Smooth muscle cell (in vitro differentiated cells): ENCODE data around the gene ANKS3. TPM values are rescaled to one million over a fixed set of nuclear protein-coding genes. Genes with fewer than 3 reads are reported as not detected.
"Not testable (repeated sequence)": the region's sequence is repeated elsewhere in the genome, so short reads cannot be mapped to it uniquely, and the experiment has no call there.

Experiments
- DNase-seq: peaks from one replicate; lab custom pipeline; 2025; ENCODE audit not compliant: unreplicated experiment; lab: John Stamatoyannopoulos, UW
- H2AFZ ChIP-seq: fragments of 200-600 bp; sonication (generic); 2 replicates; pipeline ENCODE4 v1.6.0; 2016; ENCODE audit warnings: antibody characterized with exemption, low read depth, mild to moderate bottlenecking
- H3F3A ChIP-seq: fragments of 200-600 bp; sonication (generic); 2 replicates; pipeline ENCODE4 v1.6.0; 2017; ENCODE audit warnings: antibody characterized with exemption, low read depth
- H3K27ac ChIP-seq: fragments of 200-600 bp; sonication (generic); 2 replicates; pipeline ENCODE4 v1.5.1; 2016; ENCODE audit warnings: low read depth, mild to moderate bottlenecking
- H3K27me3 ChIP-seq: fragments of 200-600 bp; sonication (generic); 2 replicates; pipeline ENCODE4 v1.6.1; 2016; ENCODE audit warnings: low read depth, mild to moderate bottlenecking
- H3K36me3 ChIP-seq: fragments of 200-600 bp; sonication (generic); 2 replicates; pipeline ENCODE4 v1.5.1; 2016; ENCODE audit warnings: low read depth
- H3K4me1 ChIP-seq: fragments of 200-600 bp; sonication (generic); 2 replicates; pipeline ENCODE4 v1.5.1; 2016; ENCODE audit warnings: low read depth
- H3K4me2 ChIP-seq: fragments of 200-600 bp; sonication (generic); 2 replicates; pipeline ENCODE4 v1.6.0; 2016; ENCODE audit warnings: mild to moderate bottlenecking
- H3K4me3 ChIP-seq: fragments of 200-600 bp; sonication (generic); 2 replicates; pipeline ENCODE4 v1.5.1; 2016; ENCODE audit warnings: mild to moderate bottlenecking
- H3K79me2 ChIP-seq: fragments of 200-600 bp; sonication (generic); 2 replicates; pipeline ENCODE4 v1.6.0; 2016; ENCODE audit warnings: low read depth, mild to moderate bottlenecking
- H3K9ac ChIP-seq: fragments of 200-600 bp; sonication (generic); 2 replicates; pipeline ENCODE4 v1.6.0; 2016; ENCODE audit warnings: low read depth
- H3K9me3 ChIP-seq: fragments of 200-600 bp; sonication (generic); replicated peaks from 2 replicates; pipeline ENCODE4 v1.5.1; 2016; ENCODE audit warnings: low read depth
- H4K20me1 ChIP-seq: fragments of 200-600 bp; sonication (generic); 2 replicates; pipeline ENCODE4 v1.6.0; 2016; ENCODE audit warnings: low read depth
- CTCF ChIP-seq: fragments of 200-600 bp; sonication (generic); IDR thresholded peaks from 2 replicates; pipeline ENCODE4 v1.5.1; 2017; ENCODE audit warnings: borderline replicate concordance, mild to moderate bottlenecking, antibody characterized with exemption; ENCODE audit not compliant: insufficient read depth, poor library complexity, severe bottlenecking
- WGBS: methylation state at CpG from one replicate; pipeline ENCODE4 v1.1.7; 2016; ENCODE audit warnings: low lambda C conversion rate; 5-methylcytosine and 5-hydroxymethylcytosine counted together
- polyA plus RNA-seq: library from polyadenylated mRNA; unstranded; fragments of >200 nt; fragmentation: Nextera tagmentation; extraction: Ambion mirVana; gene quantifications from 2 replicates; pipeline ENCODE4 v1.2.1, GENCODE V29; 2016
- total RNA-seq: library from RNA; depleted of rRNA; stranded (reverse); fragments of >200 nt; gene quantifications from 2 replicates; pipeline ENCODE4 v1.2.3, GENCODE V29; 2014

The ANKS3 gene
- total and polyA plus RNA-seq, 2 experiments from 2014 or later = 15.3 to 15.6 TPM

- H3K36me3 ChIP-seq = no peaks in the 10 kb centered on the region
- no peak overlapping the region for H2AFZ ChIP-seq
- H3K27me3 ChIP-seq = no peaks in the 10 kb centered on the region
- H4K20me1 ChIP-seq = peaks cover 88% of the 10 kb centered on the region
- H3K4me2 ChIP-seq = no peak overlapping the region
- H3K9ac ChIP-seq = no peak overlapping the region
- no peak for TF ChIP-seq CTCF
- H3K27ac ChIP-seq = no peak overlapping the region
- 97% methylated on average over 25 of the region's 25 CpGs for WGBS
- H3K9me3 ChIP-seq = no peaks in the 10 kb centered on the region
- H3F3A ChIP-seq = no peaks in the 10 kb centered on the region
- no peak for DNase-seq
- peaks cover 9% of the 10 kb centered on the region for H3K79me2 ChIP-seq
- no peak overlapping the region for H3K4me3 ChIP-seq
- no peaks in the 10 kb centered on the region for H3K4me1 ChIP-seq
These were observed 81.5 kb downstream of the ANKS3 start for GRCh38 chr16:4652561-4652960.

- no peak for DNase-seq
- no peak overlapping the region for H3K4me2 ChIP-seq
- H3K27ac ChIP-seq = no peak overlapping the region
- TF ChIP-seq CTCF = no peak
- H3K4me3 ChIP-seq = no peak overlapping the region
- no peaks in the 10 kb centered on the region for H3K9me3 ChIP-seq
- H2AFZ ChIP-seq = no peak overlapping the region
- 97% methylated on average over 13 of the region's 13 CpGs for WGBS
- no peaks in the 10 kb centered on the region for H3K36me3 ChIP-seq
- H3K9ac ChIP-seq = no peak overlapping the region
- no peaks in the 10 kb centered on the region for H3K4me1 ChIP-seq
- H3F3A ChIP-seq = no peaks in the 10 kb centered on the region
- H3K27me3 ChIP-seq = no peaks in the 10 kb centered on the region
- peaks cover 89% of the 10 kb centered on the region for H4K20me1 ChIP-seq
- peaks cover 16% of the 10 kb centered on the region for H3K79me2 ChIP-seq
These were observed 82.2 kb downstream of the ANKS3 start for GRCh38 chr16:4651827-4652226.

GRCh38 chr16:4650443-4651074, 83.5 kb downstream of the ANKS3 start:
- not testable (repeated sequence) for H3F3A ChIP-seq, H3K4me1 ChIP-seq, H2AFZ ChIP-seq, H3K9ac ChIP-seq, H3K9me3 ChIP-seq, H3K4me3 ChIP-seq, H3K4me2 ChIP-seq, H3K27ac ChIP-seq, H3K27me3 ChIP-seq, H3K36me3 ChIP-seq, DNase-seq
- WGBS = 93% methylated on average over 15 of the region's 15 CpGs
- peak; percentile 72 for TF ChIP-seq CTCF
- peaks cover 89% of the 10 kb centered on the region for H4K20me1 ChIP-seq
- peaks cover 28% of the 10 kb centered on the region for H3K79me2 ChIP-seq
